Adipose tissue (tissue), 3 donors: Measurements from ENCODE around the gene CMC1. TPM values are rescaled to one million over a fixed set of nuclear protein-coding genes. Genes with fewer than 3 reads are reported as not detected.

Experiments
- H3K27ac ChIP-seq: one replicate; pipeline ENCODE4 v1.5.1; 2013; ENCODE audit warnings: low read depth, low read length
- WGBS, 3 donors: extraction: QIAGEN DNeasy Blood & Tissue Kit; methylation state at CpG; one replicate each; pipeline ENCODE4 v1.1.7; 2013; 5-methylcytosine and 5-hydroxymethylcytosine counted together
- polyA plus RNA-seq, 3 donors: library from polyadenylated mRNA; stranded (reverse); fragments of 200-250 nt; gene quantifications; one replicate each; pipeline ENCODE4 v1.2.3, GENCODE V29; 2013
- donor health status: healthy with polysubstance abuse.
- donor health status: Bipolar disorder and iron deficiency.
- donor health status: healthy.

CMC1 gene
- polyA plus RNA-seq, 3 donors: 22.2 to 44.8 (median 35.5) TPM

DNA sequence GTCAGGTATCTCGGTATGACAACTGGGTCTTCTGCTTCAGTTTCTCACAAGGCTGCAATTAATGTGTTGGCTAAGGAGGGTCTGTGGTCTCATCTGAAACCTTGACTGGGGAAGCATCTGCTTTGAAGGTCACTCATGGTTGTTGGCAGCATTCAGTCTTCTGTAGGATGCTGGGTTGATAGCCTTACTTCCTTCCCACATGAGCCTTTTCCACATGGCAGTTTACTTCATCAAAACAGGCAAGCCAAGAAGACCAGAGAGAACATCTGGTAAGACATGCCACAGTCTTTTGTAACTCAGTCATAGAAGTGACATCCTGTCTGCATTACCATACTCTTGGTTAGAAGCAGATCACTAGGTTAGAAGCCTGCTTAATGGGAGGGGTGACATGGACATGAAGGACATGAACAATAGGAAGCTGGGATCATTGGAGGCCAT is 49.5 kb downstream of the CMC1 start:
- WGBS, 3 donors: 94 to 97% (median 96%) methylated on average over 1 of the region's 1 CpG
- no peak overlapping the region for H3K27ac ChIP-seq

GRCh38 chr3:28291577-28291976 is 50.2 kb downstream of the CMC1 start:
- H3K27ac ChIP-seq: no peak overlapping the region

DNA sequence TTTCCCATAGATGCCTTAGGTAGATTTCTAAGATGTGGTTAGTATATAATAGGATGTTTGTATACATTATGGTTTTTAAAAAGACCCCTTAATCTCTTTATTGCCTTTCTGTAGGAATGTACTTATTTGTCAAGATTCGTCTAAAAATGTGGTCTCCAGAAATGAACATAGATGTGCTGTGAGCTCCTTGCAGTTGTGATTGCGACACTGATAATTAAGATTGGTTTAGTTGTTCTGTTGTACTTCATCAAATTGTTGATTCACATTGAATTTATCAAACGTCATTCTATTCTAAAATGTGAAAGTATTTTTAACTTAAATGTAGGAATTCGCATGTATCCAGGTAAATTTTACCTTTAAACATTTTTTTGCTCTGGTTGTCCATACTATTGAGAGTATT is 51.2 kb downstream of the CMC1 start:
- no peak overlapping the region for H3K27ac ChIP-seq
- 84 to 88% (median 85%) methylated on average over 4 of the region's 4 CpGs for WGBS, 3 donors

DNA sequence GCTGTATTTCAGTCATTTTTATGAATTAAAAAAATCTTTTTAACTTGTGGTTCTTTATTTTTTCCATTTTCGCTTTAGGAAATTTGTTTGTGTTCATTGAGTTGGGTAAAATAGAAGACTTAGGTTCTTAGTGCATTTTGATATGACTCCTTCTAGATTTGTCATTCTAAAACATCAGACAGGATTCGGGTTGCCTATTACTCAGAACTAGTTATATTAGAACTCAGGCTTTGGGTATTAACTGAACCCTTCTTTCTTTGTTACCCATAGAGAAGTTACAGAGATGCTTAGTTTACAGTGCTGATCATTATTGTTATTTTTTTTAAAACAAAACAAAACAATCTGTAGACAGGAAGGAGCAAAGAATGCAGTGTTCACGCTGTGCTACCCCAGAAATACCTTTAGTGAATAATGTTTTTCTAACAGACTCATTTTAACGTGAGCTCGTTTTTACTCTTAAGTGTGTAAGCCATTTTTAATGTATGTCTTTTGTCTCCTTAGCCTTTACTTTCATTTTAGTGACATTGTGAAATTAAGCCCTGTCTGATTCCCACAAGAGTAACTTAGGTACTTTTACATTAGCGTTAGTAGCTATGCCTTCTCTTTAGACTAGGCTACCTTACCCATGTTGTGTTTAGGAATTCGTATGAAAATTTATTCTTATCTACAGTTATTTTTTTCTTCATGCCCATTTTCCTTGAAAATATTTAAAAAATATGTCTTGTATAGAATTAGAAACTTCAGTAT is 53.4 kb downstream of the CMC1 start:
- no peak overlapping the region for H3K27ac ChIP-seq
- WGBS, 3 donors: 82 to 93% (median 91%) methylated on average over 7 of the region's 7 CpGs

GRCh38 chr3:28295898-28296490 is 54.6 kb downstream of the CMC1 start:
- no peak overlapping the region for H3K27ac ChIP-seq

GRCh38 chr3:28299705-28300104 is 58.3 kb downstream of the CMC1 start:
- WGBS, 3 donors: 92 to 100% (median 97%) methylated on average over 1 of the region's 1 CpG
- H3K27ac ChIP-seq: no peak overlapping the region

- 82 to 90% (median 88%) methylated on average over 5 of the region's 5 CpGs for WGBS, 3 donors
- no peak overlapping the region for H3K27ac ChIP-seq
Observed at GRCh38 chr3:28300345-28300962, 59.0 kb downstream of the CMC1 start.

DNA sequence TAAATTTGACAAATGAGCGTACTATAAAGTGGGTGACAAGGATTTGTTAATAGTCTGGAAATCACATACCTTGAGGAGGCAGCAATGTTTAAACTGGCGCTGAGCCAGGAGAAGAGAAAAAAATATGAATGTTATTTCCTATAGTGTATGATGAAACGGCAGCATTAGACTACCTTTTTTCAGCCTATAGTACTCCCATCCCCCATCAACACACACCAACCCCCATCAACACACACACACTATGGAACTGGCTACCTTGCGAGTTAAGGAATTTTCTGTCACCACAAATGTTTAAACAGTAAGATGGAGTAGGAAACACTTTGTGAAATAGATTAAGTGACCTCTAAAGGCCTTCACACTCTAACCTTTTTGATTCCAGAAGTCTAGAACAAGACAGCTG is 60.3 kb downstream of the CMC1 start:
- no peak overlapping the region for H3K27ac ChIP-seq
- 77 to 84% (median 84%) methylated on average over 4 of the region's 4 CpGs for WGBS, 3 donors

DNA sequence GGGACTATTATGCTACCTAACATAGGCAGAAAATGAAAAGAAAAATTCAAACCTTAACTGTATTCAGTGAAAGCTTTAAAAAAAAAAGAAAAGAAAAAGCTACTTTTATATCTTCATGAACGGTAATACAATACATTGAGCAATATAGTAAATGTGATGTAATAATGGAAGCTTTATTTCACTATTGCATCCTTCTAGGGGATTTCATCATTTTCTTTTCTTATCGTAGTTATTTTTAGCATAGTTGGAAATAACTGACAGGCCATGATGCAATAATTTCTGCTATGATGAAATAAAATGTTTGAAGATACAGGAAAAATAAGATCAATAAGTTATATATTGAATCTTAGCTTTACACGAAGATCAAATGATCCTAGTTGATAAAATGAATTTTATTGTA is 66.8 kb downstream of the CMC1 start:
- 62 to 72% (median 69%) methylated on average over 3 of the region's 3 CpGs for WGBS, 3 donors
- no peak overlapping the region for H3K27ac ChIP-seq

DNA sequence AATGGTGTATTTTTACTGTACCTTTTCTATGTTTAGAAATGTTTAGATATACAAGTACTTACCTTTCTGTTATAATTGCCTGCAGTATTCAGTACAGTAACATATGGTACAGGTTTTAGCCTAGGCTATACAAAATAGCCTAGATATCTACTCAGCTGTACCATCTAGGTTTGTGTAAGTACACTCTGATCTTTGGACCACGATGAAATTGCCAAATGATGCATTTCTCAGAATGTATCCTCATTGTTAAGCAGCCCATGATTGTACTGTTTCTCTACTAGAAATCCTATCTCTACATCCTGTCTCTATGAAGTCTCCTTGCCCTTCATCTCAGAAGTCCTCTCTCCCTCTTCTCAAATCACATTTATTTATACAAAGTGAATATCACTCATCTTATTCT is 74.3 kb downstream of the CMC1 start:
- H3K27ac ChIP-seq: no peak overlapping the region
- WGBS, 3 donors: 62 to 89% (median 85%) methylated on average over 1 of the region's 1 CpG

- WGBS, 3 donors: 60 to 86% (median 84%) methylated on average over 2 of the region's 2 CpGs
- H3K27ac ChIP-seq: no peak overlapping the region
Observed at GRCh38 chr3:28316226-28316625, 74.8 kb downstream of the CMC1 start.

DNA sequence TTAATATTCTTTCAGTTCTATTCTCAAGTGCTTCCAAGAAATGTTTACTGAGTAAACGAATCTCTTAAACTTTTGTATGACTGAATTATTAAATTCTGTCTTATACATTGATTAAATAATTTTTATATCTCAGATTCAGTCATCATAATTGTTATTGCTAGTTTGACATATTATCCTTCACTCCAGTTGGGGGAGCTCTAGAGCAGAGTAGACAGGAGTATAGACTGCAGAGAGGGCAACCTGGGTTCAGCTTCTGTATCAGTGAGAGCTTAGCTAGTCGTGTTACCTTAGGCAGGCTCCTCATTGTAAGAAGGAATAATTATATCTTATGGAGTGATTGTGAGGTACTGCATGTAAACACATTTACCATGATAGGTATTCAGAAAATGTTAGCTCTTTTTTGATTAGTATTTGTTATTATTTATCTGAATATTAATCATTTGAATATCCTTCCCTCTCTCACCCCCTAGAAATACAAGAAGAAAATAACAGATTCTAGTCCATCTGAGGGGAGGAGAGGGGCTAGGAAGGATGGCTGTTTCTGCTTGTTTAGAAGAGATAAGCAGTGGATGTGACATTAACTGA is 76.1 kb downstream of the CMC1 start:
- WGBS, 3 donors: 22 to 47% (median 43%) methylated on average over 2 of the region's 2 CpGs
- H3K27ac ChIP-seq: no peak overlapping the region

GRCh38 chr3:28320981-28321380 is 79.6 kb downstream of the CMC1 start:
- no peak overlapping the region for H3K27ac ChIP-seq

GRCh38 chr3:28322464-28322863 is 81.0 kb downstream of the CMC1 start:
- H3K27ac ChIP-seq: no peak overlapping the region
- whole genome bisulfite sequencing, 3 donors: 81 to 84% (median 83%) methylated on average over 1 of the region's 1 CpG

- H3K27ac ChIP-seq: no peak overlapping the region
- 77 to 88% (median 79%) methylated on average over 2 of the region's 2 CpGs for WGBS, 3 donors
Observed at GRCh38 chr3:28326458-28326926, 85.1 kb downstream of the CMC1 start.

DNA sequence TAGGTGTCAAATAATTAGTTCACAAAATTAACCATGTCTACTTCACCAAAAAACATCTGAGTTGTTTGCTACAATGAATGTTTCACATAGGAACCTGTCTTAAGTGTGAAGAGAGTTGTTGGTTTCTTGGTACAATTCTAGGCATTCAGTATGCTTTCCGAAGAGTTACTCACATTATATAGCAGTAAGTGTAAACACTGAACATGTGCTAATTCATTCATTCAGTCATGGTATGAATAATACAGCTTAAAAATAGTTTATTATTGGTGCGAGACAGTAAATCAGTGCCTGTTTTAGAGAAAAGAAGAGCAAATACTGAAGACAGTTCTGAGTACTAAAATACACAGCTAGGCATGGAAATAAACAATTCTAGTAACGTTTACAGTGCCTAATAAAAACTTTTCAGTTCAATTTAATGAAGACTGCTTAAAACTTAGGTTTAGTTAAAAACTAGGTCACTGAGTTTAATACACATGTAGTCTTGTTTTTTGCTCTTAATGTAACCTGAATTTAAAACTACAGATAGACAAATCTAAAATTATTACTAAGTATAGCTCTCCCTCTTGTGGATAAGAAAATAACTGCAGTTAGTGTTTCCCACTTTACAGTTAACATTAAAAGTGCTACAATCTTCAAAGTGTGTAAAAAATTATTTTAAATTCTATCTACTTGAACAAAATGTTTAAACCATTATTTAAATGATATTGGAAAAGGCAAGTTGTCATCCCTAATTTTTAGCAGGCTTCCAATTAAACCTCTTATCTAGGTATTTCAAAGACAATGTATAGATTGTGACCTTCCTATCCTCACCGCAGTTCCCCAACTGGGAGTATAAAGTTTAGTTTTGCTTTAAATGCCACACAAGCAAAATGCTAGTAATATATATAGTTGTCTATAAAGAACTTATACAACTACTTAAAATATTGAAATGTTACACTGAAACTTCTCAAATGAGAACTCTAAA is 87.1 kb downstream of the CMC1 start:
- no peak overlapping the region for H3K27ac ChIP-seq
- WGBS, 3 donors: 81 to 88% (median 82%) methylated on average over 4 of the region's 4 CpGs

- H3K27ac ChIP-seq: no peak overlapping the region
Observed at GRCh38 chr3:28334552-28334951, 93.1 kb downstream of the CMC1 start.

DNA sequence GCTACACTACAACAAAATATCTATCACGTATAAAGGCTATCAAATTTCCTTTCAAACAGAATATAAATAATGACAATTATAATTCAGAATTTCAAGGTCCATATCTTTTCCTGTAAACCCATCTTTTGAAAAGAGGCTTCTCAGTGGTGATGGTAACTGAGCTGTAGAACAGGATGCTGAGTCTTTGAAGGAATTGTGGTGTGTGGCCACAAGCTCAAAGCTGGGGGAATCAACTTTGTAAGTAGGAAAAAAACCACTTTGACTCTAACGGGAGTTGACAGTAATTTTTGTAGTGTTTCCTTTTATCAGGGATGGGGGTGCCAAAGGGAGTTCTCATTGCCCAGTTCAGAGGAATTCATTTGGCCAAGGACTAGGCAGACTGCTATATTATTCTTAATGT is 93.8 kb downstream of the CMC1 start:
- no peak overlapping the region for H3K27ac ChIP-seq
- WGBS, 3 donors: 66 to 75% (median 69%) methylated on average over 2 of the region's 2 CpGs

GRCh38 chr3:28337230-28337629 is 95.8 kb downstream of the CMC1 start:
- no peak overlapping the region for H3K27ac ChIP-seq
